HL-60 (cell line): ENCODE measurements around the gene NCKAP5L.
A peak's percentile ranks its signal among the peaks of the same experiment; 100 is the strongest.

Experiments used
- DNase-seq, 2 experiments: peaks; one replicate each; pipeline ENCODE4 v3.0.0-alpha.2; 2010 to 2020; ENCODE audit warnings: low read depth in 1 of 2, low spot score in 1 of 2
- H3K27ac ChIP-seq: fragments of 250-450 bp; sonication (Bioruptor Pico); replicated peaks from 2 replicates; pipeline ENCODE4 v1.5.1; 2020; ENCODE audit warnings: mild to moderate bottlenecking, moderate library complexity
- H3K27me3 ChIP-seq: fragments of 250-450 bp; sonication (Bioruptor Pico); 2 replicates; pipeline ENCODE4 v1.5.1; 2021; ENCODE audit warnings: mild to moderate bottlenecking, moderate library complexity; ENCODE audit not compliant: insufficient read depth, poor library complexity, severe bottlenecking
- H3K4me3 ChIP-seq: replicated peaks from 2 replicates; pipeline ENCODE4 v1.5.1; 2011; ENCODE audit warnings: mild to moderate bottlenecking, control low read depth, low read length; ENCODE audit not compliant: insufficient read depth
- CTCF ChIP-seq: IDR thresholded peaks from one replicate; pipeline ENCODE4 v1.5.1; 2011; ENCODE audit warnings: low read length, control low read depth, inconsistent platforms; ENCODE audit not compliant: insufficient read depth
- GABPA ChIP-seq: IDR thresholded peaks from 2 replicates; pipeline ENCODE4 v1.6.1; 2012; ENCODE audit warnings: low read depth
- POLR2AphosphoS5 ChIP-seq: IDR thresholded peaks from 2 replicates; pipeline ENCODE4 v1.6.1; 2012; ENCODE audit warnings: low read depth
- REST ChIP-seq: IDR thresholded peaks from 2 replicates; pipeline ENCODE4 v1.6.1; 2012; ENCODE audit warnings: low read depth; ENCODE audit not compliant: insufficient replicate concordance
- SPI1 ChIP-seq: IDR thresholded peaks from 2 replicates; pipeline ENCODE4 v1.6.1; 2012; ENCODE audit warnings: low read depth, mild to moderate bottlenecking, borderline replicate concordance

The NCKAP5L gene

GRCh38 chr12:49823350-49823749, 4.9 kb downstream of the NCKAP5L start:
- H3K27ac ChIP-seq: no peak overlapping the region
- no peak for DNase-seq
- H3K27me3 ChIP-seq: no peaks in the 10 kb centered on the region
- no peak overlapping the region for H3K4me3 ChIP-seq
- TF ChIP-seq CTCF: no peak
- no peak for TF ChIP-seq SPI1
- TF ChIP-seq GABPA: no peak
- TF ChIP-seq REST: no peak
- TF ChIP-seq POLR2AphosphoS5: no peak

GRCh38 chr12:49821373-49822287, 6.6 kb downstream of the NCKAP5L start:
- DNase-seq: peak in 1 of 2 experiments; percentile 23
- no peak overlapping the region for H3K4me3 ChIP-seq
- no peaks in the 10 kb centered on the region for H3K27me3 ChIP-seq
- peak overlapping the region; percentile 70 for H3K27ac ChIP-seq
- TF ChIP-seq CTCF (no peak), POLR2AphosphoS5 (no peak), SPI1 (no peak), REST (no peak), GABPA (no peak)

GRCh38 chr12:49819786-49820185, 8.4 kb downstream of the NCKAP5L start:
- H3K4me3 ChIP-seq: no peak overlapping the region
- no peak for DNase-seq
- no peak overlapping the region for H3K27ac ChIP-seq
- H3K27me3 ChIP-seq: no peaks in the 10 kb centered on the region
- TF ChIP-seq CTCF (no peak), SPI1 (no peak), GABPA (no peak), REST (no peak), POLR2AphosphoS5 (no peak)
